OCI-LY7 (cell line): ENCODE measurements around the gene MRPL47. TPM values are rescaled to one million over a fixed set of nuclear protein-coding genes. Genes with fewer than 3 reads are reported as not detected.
A peak's percentile ranks its signal among the peaks of the same experiment; 100 is the strongest.

Source experiments
- BruUV-seq: library from RNA; stranded (reverse); fragments of 400-500 nt; replicated peaks from 2 replicates; lab custom pipeline; 2021; lab: Mats Ljungman, UMichigan
- CTCF ChIA-PET: fragments of 300-600 bp; sonication (Branson Sonifier 250); formaldehyde crosslinking; loops from one replicate; lab custom pipeline; 2022; ENCODE audit warnings: antibody characterized with exemption; ENCODE audit not compliant: unreplicated experiment; lab: Charles Lee
- POLR2A ChIA-PET: fragments of 300-600 bp; sonication (Branson Sonifier 250); formaldehyde crosslinking; loops from one replicate; lab custom pipeline; 2022; ENCODE audit warnings: antibody characterized with exemption; lab: Charles Lee
- DNase-seq: peaks from one replicate; pipeline ENCODE4 v3.0.0-alpha.2; 2015; ENCODE audit warnings: low spot score
- H2AFZ ChIP-seq: fragments of 200-600 bp; sonication (generic), shearing (Covaris generic); 2 replicates; pipeline ENCODE4 v1.6.1; 2014; ENCODE audit warnings: mild to moderate bottlenecking, antibody characterized with exemption, low read length, moderate library complexity
- H3K27ac ChIP-seq: fragments of 200-600 bp; sonication (generic); 2 replicates; pipeline ENCODE4 v1.5.1; 2014; ENCODE audit warnings: mixed run types, low read depth, mild to moderate bottlenecking, moderate library complexity, low read length, inconsistent platforms; ENCODE audit not compliant: poor library complexity, severe bottlenecking
- H3K36me3 ChIP-seq: fragments of 200-600 bp; sonication (generic); 2 replicates; pipeline ENCODE4 v1.6.1; 2014; ENCODE audit warnings: mild to moderate bottlenecking, antibody characterized with exemption, low read length, moderate library complexity, mixed read lengths; ENCODE audit not compliant: insufficient read depth
- H3K4me1 ChIP-seq: fragments of 200-600 bp; sonication (generic); 2 replicates; pipeline ENCODE4 v1.5.1; 2014; ENCODE audit warnings: mild to moderate bottlenecking, low read length; ENCODE audit not compliant: insufficient read depth, poor library complexity, severe bottlenecking
- H3K4me2 ChIP-seq: fragments of 200-600 bp; sonication (generic); 2 replicates; pipeline ENCODE4 v1.6.1; 2014; ENCODE audit warnings: mild to moderate bottlenecking, low read length
- H3K4me3 ChIP-seq: fragments of 200-600 bp; sonication (generic); 2 replicates; pipeline ENCODE4 v1.5.1; 2014; ENCODE audit warnings: mild to moderate bottlenecking, low read depth, low read length; ENCODE audit not compliant: poor library complexity, severe bottlenecking
- H3K79me2 ChIP-seq: fragments of 200-600 bp; sonication (generic); 2 replicates; pipeline ENCODE4 v1.6.1; 2016; ENCODE audit warnings: low read depth, mild to moderate bottlenecking, low read length, moderate library complexity, mixed read lengths; ENCODE audit not compliant: insufficient read depth
- H3K9me2 ChIP-seq: fragments of 200-600 bp; sonication (generic); 2 replicates; pipeline ENCODE4 v1.6.1; 2016; ENCODE audit warnings: mild to moderate bottlenecking, low read length, mixed read lengths; ENCODE audit not compliant: insufficient read depth
- H3K9me3 ChIP-seq: fragments of 200-600 bp; sonication (generic); 2 replicates; pipeline ENCODE4 v1.6.1; 2014; ENCODE audit warnings: mild to moderate bottlenecking, mixed run types, low read length, mixed read lengths
- H4K20me1 ChIP-seq: fragments of 200-600 bp; sonication (generic); 2 replicates; pipeline ENCODE4 v1.6.1; 2014; ENCODE audit warnings: mild to moderate bottlenecking, antibody characterized with exemption, low read length, moderate library complexity, mixed read lengths; ENCODE audit not compliant: insufficient read depth
- EZH2phosphoT487 ChIP-seq: fragments of 200-600 bp; sonication (generic); IDR thresholded peaks from 2 replicates; pipeline ENCODE4 v1.6.1; 2018; ENCODE audit warnings: low read depth, borderline replicate concordance, mild to moderate bottlenecking, mixed run types, antibody characterized with exemption, low read length, moderate library complexity, mixed read lengths
- intact Hi-C: fragments of 100-400 bp; cut with micrococcal nuclease; formaldehyde crosslinking; loops from one replicate; pipeline ENCODE4 v1.10.0; 2022; ENCODE audit not compliant: unreplicated experiment
- total RNA-seq, 2 experiments: library from RNA; depleted of rRNA in 1 of 2; stranded (reverse); fragments of >200 nt in 1 of 2; shearing (Covaris generic) in 1 of 2; gene quantifications; 2 replicates each; pipeline ENCODE4 v1.2.3, GENCODE V29; 2014 to 2022
- TF ChIP-seq, protein P1 (sequence below): fragments of 200-600 bp; sonication (generic); conservative IDR thresholded peaks from 2 replicates; pipeline ENCODE4 v1.5.1; 2014; ENCODE audit warnings: mild to moderate bottlenecking, antibody characterized with exemption, low read length, moderate library complexity, mixed read lengths

The MRPL47 gene
- total RNA-seq, 2 experiments from 2014 or later: 25.9 to 47.2 TPM

DNA sequence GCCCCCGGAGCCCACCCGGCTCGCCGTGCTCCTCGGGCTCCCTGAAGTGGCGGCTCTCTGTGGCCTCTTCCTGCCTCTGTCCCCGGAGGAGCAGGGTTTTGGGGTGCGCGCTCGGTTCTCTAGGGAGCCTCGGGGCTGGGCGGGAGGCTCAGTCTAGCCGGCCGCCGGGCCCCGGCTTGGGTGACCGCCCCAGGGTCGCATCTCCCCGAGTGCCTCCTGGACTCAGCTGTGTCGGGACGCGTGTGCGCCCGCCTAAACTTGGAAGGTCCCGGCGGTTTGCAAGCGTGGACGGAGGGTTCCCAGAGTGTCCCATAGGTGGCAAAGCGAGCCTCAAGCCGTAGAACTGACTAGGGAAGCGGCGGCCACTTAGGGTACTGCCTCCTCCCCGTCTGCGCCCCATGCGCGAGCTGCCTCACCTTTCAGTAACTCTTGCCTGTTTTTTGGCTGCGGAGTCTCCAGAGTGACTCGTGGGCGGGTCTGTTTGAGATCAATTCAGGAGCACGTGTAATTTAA lies 41.1 kb downstream of the MRPL47 start:
- peak overlapping the region; percentile 21; the same call in 1 of the 2 replicates for H2AFZ ChIP-seq
- H3K4me3 ChIP-seq: peak overlapping the region; percentile 90
- no TSS peak for BruUV-seq
- POLR2A ChIA-PET: interaction anchor here (0.8 to 2.5 kb wide), 9 partner anchors 18 to 487 kb away, joined by 3 to 11 read pairs (median 4); partner anchors contain the start of genes MRPL47 and NDUFB5
- H3K9me3 ChIP-seq: no peaks in the 10 kb centered on the region
- peak; percentile 81 for DNase-seq
- CTCF ChIA-PET: interaction anchor here (1.2 kb wide), 1 partner anchor 241 kb away, joined by 5 read pairs; no protein-coding TSS in a partner anchor
- intact Hi-C loops: loop anchor here (2.0 to 5.0 kb wide), 5 partner anchors 89 to 491 kb away; partner anchors contain the start of genes PIK3CA, USP13 and ZMAT3
- H3K79me2 ChIP-seq: peaks cover 51% of the 10 kb centered on the region
- H3K4me1 ChIP-seq: peaks cover 39% of the 10 kb centered on the region
- H3K27ac ChIP-seq: peak overlapping the region; percentile 76
- H3K9me2 ChIP-seq: no peaks in the 10 kb centered on the region
- H3K36me3 ChIP-seq: 0 out of 2 replicates have a peak, but pooled peaks cover 5% of the 10 kb centered on the region
- peak overlapping the region; percentile 89 for H3K4me2 ChIP-seq
- TF ChIP-seq EZH2phosphoT487: no peak
- TF ChIP-seq, protein P1, sequence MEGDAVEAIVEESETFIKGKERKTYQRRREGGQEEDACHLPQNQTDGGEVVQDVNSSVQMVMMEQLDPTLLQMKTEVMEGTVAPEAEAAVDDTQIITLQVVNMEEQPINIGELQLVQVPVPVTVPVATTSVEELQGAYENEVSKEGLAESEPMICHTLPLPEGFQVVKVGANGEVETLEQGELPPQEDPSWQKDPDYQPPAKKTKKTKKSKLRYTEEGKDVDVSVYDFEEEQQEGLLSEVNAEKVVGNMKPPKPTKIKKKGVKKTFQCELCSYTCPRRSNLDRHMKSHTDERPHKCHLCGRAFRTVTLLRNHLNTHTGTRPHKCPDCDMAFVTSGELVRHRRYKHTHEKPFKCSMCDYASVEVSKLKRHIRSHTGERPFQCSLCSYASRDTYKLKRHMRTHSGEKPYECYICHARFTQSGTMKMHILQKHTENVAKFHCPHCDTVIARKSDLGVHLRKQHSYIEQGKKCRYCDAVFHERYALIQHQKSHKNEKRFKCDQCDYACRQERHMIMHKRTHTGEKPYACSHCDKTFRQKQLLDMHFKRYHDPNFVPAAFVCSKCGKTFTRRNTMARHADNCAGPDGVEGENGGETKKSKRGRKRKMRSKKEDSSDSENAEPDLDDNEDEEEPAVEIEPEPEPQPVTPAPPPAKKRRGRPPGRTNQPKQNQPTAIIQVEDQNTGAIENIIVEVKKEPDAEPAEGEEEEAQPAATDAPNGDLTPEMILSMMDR: peak; percentile 44
- H4K20me1 ChIP-seq: peaks cover 23% of the 10 kb centered on the region; the same call in 1 of the 2 replicates

DNA sequence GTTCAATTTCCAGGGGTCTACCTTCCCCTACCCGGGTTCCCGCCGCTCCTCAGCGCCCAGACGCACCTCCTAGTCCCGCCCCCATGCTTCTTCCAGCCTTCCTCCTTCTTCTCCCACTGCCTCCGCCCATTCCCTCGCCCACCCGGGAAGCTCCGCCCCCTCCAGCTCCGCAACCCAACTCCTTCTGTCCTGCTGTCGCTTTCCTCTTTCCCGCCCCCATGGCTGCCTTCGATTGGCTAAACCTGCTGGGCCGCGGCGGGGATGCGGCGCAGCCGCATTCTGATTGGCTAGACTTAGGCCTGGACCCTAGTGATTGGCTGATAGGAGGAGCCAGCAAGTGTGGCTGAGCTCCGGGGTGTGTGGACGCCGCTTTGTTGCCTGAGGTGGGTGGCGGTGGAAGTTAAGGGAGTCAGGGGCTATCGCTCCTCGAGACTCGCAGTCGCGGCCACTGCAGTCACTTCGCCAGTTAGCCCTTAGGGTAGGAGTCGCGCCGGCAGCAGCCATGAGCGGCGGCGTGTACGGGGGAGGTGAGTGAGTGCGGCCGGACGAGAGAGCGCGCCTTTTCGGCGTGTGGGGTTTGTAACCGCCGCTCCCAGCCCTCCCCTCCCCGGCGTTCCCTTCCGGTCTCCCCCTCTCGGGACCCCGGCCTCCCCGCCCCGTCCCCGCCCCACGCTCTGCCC lies 41.7 kb downstream of the MRPL47 start, which contains the start of gene ACTL6A:
ACTL6A (plus strand) TSS at position 336 of the 680 bp plus-strand sequence; CDS start at position 503, 167 bp downstream.
- TF ChIP-seq, protein P1: no peak
- TF ChIP-seq EZH2phosphoT487: no peak
- peaks cover 45% of the 10 kb centered on the region for H3K79me2 ChIP-seq
- peaks cover 39% of the 10 kb centered on the region for H3K4me1 ChIP-seq
- H3K4me2 ChIP-seq: peak within 1 kb of the TSS; percentile 89
- H2AFZ ChIP-seq: peak within 1 kb of the TSS; percentile 91
- DNase-seq: peak; percentile 99
- H3K9me2 ChIP-seq: no peaks in the 10 kb centered on the region
- BruUV-seq: no TSS peak
- H3K27ac ChIP-seq: peak within 1 kb of the TSS; percentile 76
- intact Hi-C loops: loop anchor here (1.0 to 5.0 kb wide), 8 partner anchors 42 to 490 kb away; partner anchors contain the start of genes MRPL47, NDUFB5, PIK3CA and USP13
- POLR2A ChIA-PET: interaction anchor here (0.6 to 2.9 kb wide), 23 partner anchors 9 to 551 kb away, joined by 3 to 15 read pairs (median 4); partner anchors contain the start of genes MRPL47 and NDUFB5
- H3K4me3 ChIP-seq: peak within 1 kb of the TSS; percentile 90
- H3K36me3 ChIP-seq: 0 out of 2 replicates have a peak, but pooled peaks cover 5% of the 10 kb centered on the region
- CTCF ChIA-PET: interaction anchor here (1.2 kb wide), 1 partner anchor 241 kb away, joined by 5 read pairs; no protein-coding TSS in a partner anchor
- peaks cover 22% of the 10 kb centered on the region; the same call in 1 of the 2 replicates for H4K20me1 ChIP-seq
- H3K9me3 ChIP-seq: no peaks in the 10 kb centered on the region
